Mesothelial cell of epicardium (in vitro differentiated cells): Measurements from ENCODE around the gene KCNJ3. TPM values are rescaled to one million over a fixed set of nuclear protein-coding genes. Genes with fewer than 3 reads are reported as not detected.

Source experiments
- DNase-seq, 2 experiments: peaks; one replicate each; pipeline ENCODE4 v3.0.0; 2021; ENCODE audit warnings: low spot score in 2 of 2; ENCODE audit not compliant: unreplicated experiment in 2 of 2
- H3K27ac Mint-ChIP-seq: 2 replicates; pipeline ENCODE4 v1.8.0; 2021; ENCODE audit warnings: mixed read lengths
- H3K27me3 Mint-ChIP-seq: 2 replicates; pipeline ENCODE4 v1.8.0; 2021; ENCODE audit warnings: low read depth, mixed read lengths
- H3K36me3 Mint-ChIP-seq: 2 replicates; pipeline ENCODE4 v1.8.0; 2021; ENCODE audit warnings: mixed read lengths
- H3K4me1 Mint-ChIP-seq: 2 replicates; pipeline ENCODE4 v1.8.0; 2021; ENCODE audit warnings: mixed read lengths
- H3K4me3 Mint-ChIP-seq: 2 replicates; pipeline ENCODE4 v1.8.0; 2021; ENCODE audit warnings: mild to moderate bottlenecking, moderate library complexity, mixed read lengths
- H3K9me3 Mint-ChIP-seq: 2 replicates; pipeline ENCODE4 v1.8.0; 2021; ENCODE audit warnings: mixed read lengths
- CTCF ChIP-seq: fragments of 200-600 bp; sonication (generic); IDR thresholded peaks from one replicate; pipeline ENCODE4 v1.5.0; 2021; ENCODE audit warnings: antibody characterized with exemption; ENCODE audit not compliant: unreplicated experiment
- total RNA-seq: library from RNA; stranded (reverse); gene quantifications from 3 replicates; pipeline ENCODE4 v1.2.1, GENCODE V29; 2021

KCNJ3 gene
- 0.97 to 1.4 TPM (median 1.2 TPM) in 3 replicates for total RNA-seq

- Mint-ChIP-seq H3K27me3 (peaks cover 46% of the 10 kb centered on the region), H3K9me3 (no peaks in the 10 kb centered on the region), H3K4me3 (peak within 1 kb of the TSS; percentile 82), H3K36me3 (peaks cover 1% of the 10 kb centered on the region), H3K27ac (no peak within 1 kb of the TSS), H3K4me1 (peaks cover 33% of the 10 kb centered on the region)
- no peak for TF ChIP-seq CTCF
- no peak for DNase-seq
Observed at GRCh38 chr2:154698296-154698720, at the start of gene KCNJ3. Gene KCNJ3 (plus strand): TSS chr2:154698695. CDS start chr2:154698776, 81 bp downstream.

GRCh38 chr2:154655499-154655898 is 43.0 kb upstream of the KCNJ3 start:
- Mint-ChIP-seq H3K36me3 (no peaks in the 10 kb centered on the region), H3K27ac (no peak overlapping the region), H3K4me1 (no peaks in the 10 kb centered on the region), H3K9me3 (peaks cover 4% of the 10 kb centered on the region), H3K27me3 (no peaks in the 10 kb centered on the region), H3K4me3 (no peak overlapping the region)
- no peak for TF ChIP-seq CTCF
- DNase-seq: no peak

GRCh38 chr2:154658854-154659253 is 39.6 kb upstream of the KCNJ3 start:
- no peak for TF ChIP-seq CTCF
- H3K27me3 Mint-ChIP-seq: no peaks in the 10 kb centered on the region
- no peak overlapping the region for H3K27ac Mint-ChIP-seq
- H3K36me3 Mint-ChIP-seq: no peaks in the 10 kb centered on the region
- H3K9me3 Mint-ChIP-seq: peaks cover 9% of the 10 kb centered on the region
- no peak for DNase-seq
- H3K4me1 Mint-ChIP-seq: no peaks in the 10 kb centered on the region
- no peak overlapping the region for H3K4me3 Mint-ChIP-seq

- no peaks in the 10 kb centered on the region for H3K36me3 Mint-ChIP-seq
- H3K27ac Mint-ChIP-seq: no peak overlapping the region
- no peak for TF ChIP-seq CTCF
- no peak overlapping the region for H3K4me3 Mint-ChIP-seq
- no peak for DNase-seq
- no peaks in the 10 kb centered on the region for H3K4me1 Mint-ChIP-seq
- no peaks in the 10 kb centered on the region for H3K27me3 Mint-ChIP-seq
- peaks cover 9% of the 10 kb centered on the region for H3K9me3 Mint-ChIP-seq
Observed at GRCh38 chr2:154664248-154664647, 34.2 kb upstream of the KCNJ3 start.

GRCh38 chr2:154670083-154670482 is 28.4 kb upstream of the KCNJ3 start:
- Mint-ChIP-seq H3K9me3 (peaks cover 4% of the 10 kb centered on the region), H3K36me3 (no peaks in the 10 kb centered on the region), H3K4me1 (peaks cover 2% of the 10 kb centered on the region), H3K27ac (no peak overlapping the region), H3K27me3 (no peaks in the 10 kb centered on the region), H3K4me3 (no peak overlapping the region)
- TF ChIP-seq CTCF: no peak
- no peak for DNase-seq

- Mint-ChIP-seq H3K27me3 (no peaks in the 10 kb centered on the region), H3K4me1 (peaks cover 2% of the 10 kb centered on the region), H3K9me3 (no peaks in the 10 kb centered on the region), H3K4me3 (no peak overlapping the region), H3K36me3 (no peaks in the 10 kb centered on the region), H3K27ac (no peak overlapping the region)
- DNase-seq: no peak
- no peak for TF ChIP-seq CTCF
Observed at GRCh38 chr2:154673694-154674093, 24.8 kb upstream of the KCNJ3 start.
